Common myeloid progenitor, CD34-positive (primary cell): ENCODE measurements around the gene CRYZ.
A peak's percentile ranks its signal among the peaks of the same experiment; 100 is the strongest.

Experiments used
- CTCF ChIA-PET: fragments of 350-600 bp; sonication (Branson Sonifier 250); formaldehyde crosslinking; loops from one replicate; lab custom pipeline; 2021; ENCODE audit warnings: antibody characterized with exemption; lab: Charles Lee
- POLR2A ChIA-PET: fragments of 350-600 bp; sonication (Branson Sonifier 250); formaldehyde crosslinking; loops from one replicate; lab custom pipeline; 2021; ENCODE audit warnings: antibody characterized with exemption; lab: Charles Lee
- DNase-seq, 3 donors: peaks; one replicate each; pipeline versions ENCODE4 v3.0.0 to v3.0.0-alpha.2; 2013
- H3K27ac ChIP-seq, 2 experiments: 1 replicate in 1 of 2; 2 replicates in 1 of 2; pipeline ENCODE4 v1.7.0; 2013; ENCODE audit warnings: inconsistent platforms in 2 of 2, low read length in 2 of 2, mild to moderate bottlenecking in 2 of 2, low read depth in 1 of 2, moderate library complexity in 1 of 2; ENCODE audit not compliant: severe bottlenecking in 2 of 2, insufficient read depth in 1 of 2, poor library complexity in 1 of 2
- H3K27me3 ChIP-seq, 5 experiments: replicated peaks in 2 of 5; 1 replicate in 3 of 5; 2 replicates in 2 of 5; pipeline versions ENCODE4 v1.6.1 to v1.7.0; 2013; ENCODE audit warnings: low read length in 4 of 5, mild to moderate bottlenecking in 2 of 5, moderate library complexity in 2 of 5, inconsistent platforms in 1 of 5; ENCODE audit not compliant: insufficient read depth in 5 of 5, control insufficient read depth in 4 of 5
- H3K36me3 ChIP-seq, 4 experiments: 1 replicate in 2 of 4; 2 replicates in 2 of 4; pipeline versions ENCODE4 v1.6.1 to v1.7.0; 2013; ENCODE audit warnings: low read length in 3 of 4, control low read depth in 1 of 4, mild to moderate bottlenecking in 1 of 4; ENCODE audit not compliant: control insufficient read depth in 4 of 4, insufficient read depth in 4 of 4
- H3K4me1 ChIP-seq, 4 experiments: 1 replicate in 3 of 4; 2 replicates in 1 of 4; pipeline versions ENCODE4 v1.6.1 to v1.7.1; 2013; ENCODE audit warnings: low read length in 3 of 4, mild to moderate bottlenecking in 3 of 4, control low read depth in 1 of 4, inconsistent platforms in 1 of 4, moderate library complexity in 1 of 4; ENCODE audit not compliant: control insufficient read depth in 4 of 4, insufficient read depth in 4 of 4; ENCODE audit errors: control extremely low read depth in 1 of 4
- H3K4me3 ChIP-seq, 7 experiments: 1 replicate in 4 of 7; 2 replicates in 3 of 7; pipeline versions ENCODE4 v1.5.1 to v1.7.0; 2013; ENCODE audit warnings: mild to moderate bottlenecking in 7 of 7, low read length in 6 of 7, moderate library complexity in 6 of 7, inconsistent platforms in 2 of 7, low read depth in 2 of 7, control low read depth in 1 of 7; ENCODE audit not compliant: insufficient read depth in 4 of 7, control insufficient read depth in 1 of 7; ENCODE audit errors: extremely low read depth in 1 of 7
- H3K9me3 ChIP-seq, 5 experiments: 1 replicate in 4 of 5; 2 replicates in 1 of 5; pipeline versions ENCODE4 v1.6.1 to v1.7.1; 2013; ENCODE audit warnings: low read length in 4 of 5, mild to moderate bottlenecking in 2 of 5, inconsistent platforms in 1 of 5, low read depth in 1 of 5, moderate library complexity in 1 of 5; ENCODE audit not compliant: control insufficient read depth in 4 of 5, insufficient read depth in 2 of 5; ENCODE audit errors: control extremely low read depth in 1 of 5
- WGBS: methylation state at CpG from one replicate; pipeline ENCODE4 v1.1.5; 2013; ENCODE audit not compliant: insufficient coverage; 5-methylcytosine and 5-hydroxymethylcytosine counted together

The CRYZ gene

DNA sequence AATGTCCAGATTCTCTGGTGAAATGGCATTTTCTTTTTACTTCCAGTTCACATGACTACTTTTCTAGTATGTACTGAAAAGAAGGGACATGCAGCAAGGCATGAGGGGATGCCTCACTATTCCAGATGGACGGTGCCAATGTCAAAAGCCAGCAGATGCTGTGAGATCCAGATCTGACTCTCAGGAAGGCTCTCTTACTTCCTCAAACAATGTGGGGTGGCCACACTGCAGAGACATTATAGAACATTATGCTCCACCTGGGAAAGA is 17.7 kb downstream of the CRYZ start:
- H3K9me3 ChIP-seq, result no peaks in the 10 kb centered on the region

GRCh38 chr1:74714429-74715235 is 18.2 kb downstream of the CRYZ start:
- 100% methylated on average over 1 of the region's 1 CpG for WGBS
- H3K27me3 ChIP-seq, result no peaks in the 10 kb centered on the region
- no peaks in the 10 kb centered on the region for H3K4me1 ChIP-seq
- H3K9me3 ChIP-seq, result no peaks in the 10 kb centered on the region
- H3K4me3 ChIP-seq, result no peak overlapping the region
- no peak overlapping the region for H3K27ac ChIP-seq
- H3K36me3 ChIP-seq, result peaks cover 3 to 47% (median 13%) of the 10 kb centered on the region in 4 experiments
- POLR2A ChIA-PET, result no interaction called here
- DNase-seq, result no peak
- CTCF ChIA-PET, result no interaction called here

More for the DNA sequence above, 17.7 kb downstream of the CRYZ start:
- no peak for DNase-seq
- Histone ChIP-seq H3K27ac (no peak overlapping the region), H3K36me3 (peaks cover 3 to 51% (median 15%) of the 10 kb centered on the region in 4 experiments), H3K4me1 (no peaks in the 10 kb centered on the region), H3K4me3 (no peak overlapping the region), H3K27me3 (no peaks in the 10 kb centered on the region)
- POLR2A ChIA-PET, result no interaction called here
- CTCF ChIA-PET, result no interaction called here
- WGBS, result 100% methylated on average over 1 of the region's 1 CpG

GRCh38 chr1:74713849-74714248 is 19.0 kb downstream of the CRYZ start:
- Histone ChIP-seq H3K9me3 (no peaks in the 10 kb centered on the region), H3K27ac (no peak overlapping the region), H3K36me3 (peaks cover 7 to 51% (median 12%) of the 10 kb centered on the region in 4 experiments), H3K4me1 (no peaks in the 10 kb centered on the region), H3K27me3 (no peaks in the 10 kb centered on the region), H3K4me3 (no peak overlapping the region)
- no peak for DNase-seq
- ChIA-PET CTCF (no interaction called here), POLR2A (no interaction called here)
- WGBS, result no CpG with 5 or more reads among the region's 3 CpGs

GRCh38 chr1:74712881-74713280 is 20.0 kb downstream of the CRYZ start:
- WGBS, result 91% methylated on average over 1 of the region's 1 CpG
- H3K27me3 ChIP-seq, result no peaks in the 10 kb centered on the region
- H3K9me3 ChIP-seq, result no peaks in the 10 kb centered on the region
- H3K36me3 ChIP-seq, result peaks cover 7 to 47% (median 12%) of the 10 kb centered on the region in 4 experiments
- no peak for DNase-seq
- H3K4me1 ChIP-seq, result no peaks in the 10 kb centered on the region
- ChIA-PET CTCF (interaction anchor here (0.9 kb wide), 1 partner anchor 21 kb away, joined by 3 read pairs; no protein-coding TSS in a partner anchor), POLR2A (no interaction called here)
- no peak overlapping the region for H3K4me3 ChIP-seq
- no peak overlapping the region for H3K27ac ChIP-seq

- no peaks in the 10 kb centered on the region for H3K9me3 ChIP-seq
- POLR2A ChIA-PET, result no interaction called here
- CTCF ChIA-PET, result interaction anchor here (1.3 to 1.8 kb wide), 2 partner anchors 13 to 17 kb away, joined by 3 to 5 read pairs; no protein-coding TSS in a partner anchor
- H3K4me3 ChIP-seq, result no peak overlapping the region
- H3K36me3 ChIP-seq, result peaks cover 0 to 28% (median 4%) of the 10 kb centered on the region in 4 experiments
- DNase-seq, result peak in 2 of 3 donors; percentile 5 to 10
- no peak overlapping the region for H3K27ac ChIP-seq
- WGBS, result 72% methylated on average over 3 of the region's 6 CpGs
- no peaks in the 10 kb centered on the region for H3K4me1 ChIP-seq
- H3K27me3 ChIP-seq, result no peaks in the 10 kb centered on the region
These were observed 29.3 kb downstream of the CRYZ start for GRCh38 chr1:74703386-74704182.

DNA sequence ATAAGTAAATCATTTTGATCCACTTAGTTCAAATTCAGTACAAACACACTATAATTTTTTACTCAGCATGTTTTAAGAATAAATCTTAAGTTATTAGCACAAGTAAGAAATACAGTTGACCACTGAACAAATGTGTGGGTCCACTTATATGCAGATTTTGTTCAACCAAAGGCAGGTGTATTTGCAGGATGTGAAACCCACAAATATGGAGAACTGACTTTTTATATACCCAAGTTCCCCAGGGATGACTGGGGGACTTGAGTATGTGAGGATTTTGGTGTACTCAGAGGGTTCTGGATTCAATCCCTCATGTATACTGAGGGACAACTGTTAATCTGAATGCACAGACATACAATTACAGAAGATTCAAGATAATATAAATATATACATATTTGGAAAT is 33.5 kb downstream of the CRYZ start:
- no peak overlapping the region for H3K4me3 ChIP-seq
- no peak for DNase-seq
- H3K36me3 ChIP-seq, result peaks cover 0 to 2% (median 0%) of the 10 kb centered on the region in 4 experiments
- no peaks in the 10 kb centered on the region for H3K4me1 ChIP-seq
- ChIA-PET POLR2A (no interaction called here), CTCF (interaction anchor here (2.2 kb wide), 1 partner anchor 10 kb away, joined by 7 read pairs; no protein-coding TSS in a partner anchor)
- H3K9me3 ChIP-seq, result no peaks in the 10 kb centered on the region
- H3K27ac ChIP-seq, result no peak overlapping the region
- no peaks in the 10 kb centered on the region for H3K27me3 ChIP-seq

- no peak overlapping the region for H3K27ac ChIP-seq
- H3K27me3 ChIP-seq, result no peaks in the 10 kb centered on the region
- H3K4me1 ChIP-seq, result no peaks in the 10 kb centered on the region
- WGBS, result 90% methylated on average over 2 of the region's 2 CpGs
- no peaks in the 10 kb centered on the region for H3K9me3 ChIP-seq
- DNase-seq, result no peak
- no peak overlapping the region for H3K4me3 ChIP-seq
- CTCF ChIA-PET, result interaction anchor here (2.2 kb wide), 1 partner anchor 8 kb away, joined by 7 read pairs; no protein-coding TSS in a partner anchor
- no peaks in the 10 kb centered on the region for H3K36me3 ChIP-seq
- POLR2A ChIA-PET, result no interaction called here
These were observed 35.0 kb downstream of the CRYZ start for GRCh38 chr1:74697832-74698231.
